ENCODE results near the gene ELN. TPM values are rescaled to one million over a fixed set of nuclear protein-coding genes. Genes with fewer than 3 reads are reported as not detected.

ELN gene
- total RNA-seq, 1 experiment from 2014 or later: 0.37 TPM

- Histone ChIP-seq H2BK5ac (ENCODE audit: insufficient read length, low read length) (no peak overlapping the region), H2BK120ac (ENCODE audit: low read depth, low read length, poor library complexity, severe bottlenecking) (no peak overlapping the region), H4K8ac (replicated peaks; ENCODE audit: insufficient read length, low read depth, low read length) (no peak overlapping the region), H3K9me3 (ENCODE audit: control insufficient read depth, low read depth, low read length) (no peaks in the 10 kb centered on the region), H2BK15ac (ENCODE audit: low read depth, low read length) (peak overlapping the region; percentile 91; the same call in 1 of the 2 replicates), H3K23me2 (ENCODE audit: insufficient read length, low read depth, low read length, poor library complexity, severe bottlenecking) (no peaks in the 10 kb centered on the region), H3T11ph (ENCODE audit: low read length) (no peak overlapping the region), H3K27ac (ENCODE audit: insufficient read length, low read depth, low read length) (no peak overlapping the region), H3K27me3 (ENCODE audit: insufficient read depth, low read length) (no peaks in the 10 kb centered on the region), H3K23ac (ENCODE audit: insufficient read length, low read depth, low read length) (no peak overlapping the region), H3K9ac (ENCODE audit: extremely low read depth, insufficient read length, low read length) (no peak overlapping the region), H4K5ac (ENCODE audit: insufficient read length, low read depth, low read length) (no peak overlapping the region), H3K14ac (ENCODE audit: insufficient read depth, low read length) (no peak overlapping the region; the same call in 1 of the 2 replicates), H2AFZ (ENCODE audit: low read length) (no peak overlapping the region), H2BK20ac (ENCODE audit: low read depth, low read length, poor library complexity, severe bottlenecking) (no peak overlapping the region), H4K91ac (ENCODE audit: insufficient read length, low read depth, low read length) (no peak overlapping the region), H2AK5ac (ENCODE audit: insufficient read length, low read length) (no peak overlapping the region), H3K18ac (ENCODE audit: insufficient read length, low read depth, low read length) (peak overlapping the region; percentile 40), H3K4me2 (ENCODE audit: insufficient read depth, insufficient read length, low read length) (no peak overlapping the region), H3K79me2 (ENCODE audit: insufficient read depth, low read length) (no peaks in the 10 kb centered on the region), H3K56ac (ENCODE audit: insufficient read length, low read depth, low read length) (no peak overlapping the region), H3K4ac (ENCODE audit: low read depth, low read length) (no peak overlapping the region), H2BK12ac (ENCODE audit: insufficient read length, low read depth, low read length) (no peak overlapping the region), H3K79me1 (ENCODE audit: insufficient read depth, low read depth, low read length, poor library complexity, severe bottlenecking) (no peaks in the 10 kb centered on the region), H4K20me1 (ENCODE audit: control insufficient read depth, insufficient read depth, insufficient read length) (no peaks in the 10 kb centered on the region), H3K4me1 (ENCODE audit: insufficient read depth, low read length) (peaks cover 2% of the 10 kb centered on the region; the same call in 1 of the 2 replicates)
- peaks cover 11 to 22% of the 10 kb centered on the region in 2 experiments for H3K4me1 Mint-ChIP-seq
- H3K27me3 Mint-ChIP-seq (ENCODE audit: low read depth): peaks cover 10% of the 10 kb centered on the region
- H3K9me3 Mint-ChIP-seq: no peaks in the 10 kb centered on the region
- no peaks in the 10 kb centered on the region for H3K36me3 Mint-ChIP-seq (ENCODE audit: insufficient read depth in 1 of 3, low read depth in 3 of 3)
- no CpG with 5 or more reads among the region's 26 CpGs for WGBS (ENCODE audit: extremely low coverage, insufficient read length, low lambda C conversion rate)
- H3K27ac Mint-ChIP-seq: peak overlapping the region in 2 of 3 experiments; percentile 54 to 64; a peak in 2 of 7 replicates
- no peak for TF ChIP-seq CTCF (conservative IDR thresholded peaks at IDR 0.05)
- H3K4me3 Mint-ChIP-seq: no peak overlapping the region
- no peak for DNase-seq
Measured at GRCh38 chr7:74056096-74056915, 28.3 kb downstream of the ELN start.
